HepG2 (cell line): ENCODE data around the gene RHBDF2. TPM values are rescaled to one million over a fixed set of nuclear protein-coding genes. Genes with fewer than 3 reads are reported as not detected.

Source experiments
- HDAC6 ChIP-seq: fragments of 200-600 bp; sonication (generic); IDR thresholded peaks from 2 replicates; pipeline ENCODE4 v1.7.0; 2017; ENCODE audit warnings: mild to moderate bottlenecking, antibody characterized with exemption, low read length, low read depth
- HNRNPH1 ChIP-seq: fragments of 200-400 bp; formaldehyde crosslinking; optimal IDR thresholded peaks from 2 replicates; pipeline ENCODE3; 2017; ENCODE audit warnings: mild to moderate bottlenecking, low read depth, low read length
- PHF5A ChIP-seq: IDR thresholded peaks from one replicate; pipeline ENCODE4 v1.6.1; 2018; ENCODE audit warnings: low read depth, missing genetic modification reagents; ENCODE audit not compliant: unreplicated experiment
- POGZ ChIP-seq: sonication (generic); formaldehyde crosslinking; IDR thresholded peaks from 2 replicates; pipeline ENCODE4 v1.4.0; 2020; ENCODE audit warnings: mild to moderate bottlenecking, missing genetic modification reagents
- SOX13 ChIP-seq, 3 experiments: fragments of 450-650 bp in 1 of 3; sonication (generic) in 1 of 3; formaldehyde crosslinking in 1 of 3; IDR thresholded peaks in 2 of 3; conservative IDR thresholded peaks in 1 of 3; 2 replicates each; pipeline versions ENCODE4 v1.5.0 to v1.6.1; 2016 to 2020; ENCODE audit warnings: antibody characterized with exemption in 1 of 3, mild to moderate bottlenecking in 1 of 3, missing compliant biosample characterization in 1 of 3, missing genetic modification reagents in 1 of 3, moderate library complexity in 1 of 3
- ZNF337 ChIP-seq: sonication (generic); formaldehyde crosslinking; IDR thresholded peaks from 2 replicates; pipeline ENCODE4 v1.5.1; 2020; ENCODE audit warnings: missing genetic modification reagents, low read depth, mild to moderate bottlenecking, borderline replicate concordance
- ZNF383 ChIP-seq: sonication (generic); formaldehyde crosslinking; IDR thresholded peaks from 2 replicates; pipeline ENCODE4 v1.4.0; 2020; ENCODE audit warnings: missing genetic modification reagents, mild to moderate bottlenecking, borderline replicate concordance
- polyA plus RNA-seq, 8 experiments: library from polyadenylated mRNA; depleted of rRNA in 3 of 8; stranded (reverse) in 7 of 8; unstranded in 1 of 8; fragments of >200 nt; fragmentation: Illumina TruSeq in 4 of 8; extraction: Trizol in 4 of 8; gene quantifications; 2 replicates each; pipeline versions ENCODE4 v1.2.1 to v1.2.3, GENCODE V29; 2011 to 2016; ENCODE audit warnings: low read depth in 4 of 8, missing spikeins in 1 of 8, mixed read lengths in 1 of 8; ENCODE audit not compliant: insufficient read depth in 1 of 8
- total RNA-seq, 5 experiments: library from RNA; depleted of rRNA; stranded (reverse); fragments of >200 nt; fragmentation: Illumina TruSeq; extraction: Trizol; gene quantifications; 2 replicates each; pipeline ENCODE4 v1.2.3, GENCODE V29; 2016; ENCODE audit warnings: low read depth in 1 of 5
- TF ChIP-seq, protein P1 (sequence below): sonication (generic); formaldehyde crosslinking; IDR thresholded peaks from 2 replicates; pipeline ENCODE4 v1.4.0; 2020; ENCODE audit warnings: mild to moderate bottlenecking, missing genetic modification reagents
- TF ChIP-seq, protein P2 (sequence below), 2 experiments: fragments of 450-650 bp in 1 of 2; sonication (generic) in 1 of 2; formaldehyde crosslinking in 1 of 2; IDR thresholded peaks; 2 replicates each; pipeline versions ENCODE4 v1.6.1 to v1.8.0; 2016 to 2022; ENCODE audit warnings: antibody characterized with exemption in 1 of 2, mild to moderate bottlenecking in 1 of 2, missing genetic modification reagents in 1 of 2
- TF ChIP-seq, protein P3 (sequence below): sonication (generic); formaldehyde crosslinking; IDR thresholded peaks from 2 replicates; pipeline ENCODE4 v1.4.0; 2020; ENCODE audit warnings: mild to moderate bottlenecking, missing genetic modification reagents
- TF ChIP-seq, protein P4 (sequence below): sonication (generic); formaldehyde crosslinking; IDR thresholded peaks from 2 replicates; pipeline ENCODE4 v1.4.0; 2020; ENCODE audit warnings: mild to moderate bottlenecking, missing genetic modification reagents, borderline replicate concordance

Gene RHBDF2
- total and polyA plus RNA-seq, 2 of the 13 experiments (the other 11 are each of a cell fraction or from before 2014, with no cell fraction given), result 7.8 to 24.2 TPM

DNA sequence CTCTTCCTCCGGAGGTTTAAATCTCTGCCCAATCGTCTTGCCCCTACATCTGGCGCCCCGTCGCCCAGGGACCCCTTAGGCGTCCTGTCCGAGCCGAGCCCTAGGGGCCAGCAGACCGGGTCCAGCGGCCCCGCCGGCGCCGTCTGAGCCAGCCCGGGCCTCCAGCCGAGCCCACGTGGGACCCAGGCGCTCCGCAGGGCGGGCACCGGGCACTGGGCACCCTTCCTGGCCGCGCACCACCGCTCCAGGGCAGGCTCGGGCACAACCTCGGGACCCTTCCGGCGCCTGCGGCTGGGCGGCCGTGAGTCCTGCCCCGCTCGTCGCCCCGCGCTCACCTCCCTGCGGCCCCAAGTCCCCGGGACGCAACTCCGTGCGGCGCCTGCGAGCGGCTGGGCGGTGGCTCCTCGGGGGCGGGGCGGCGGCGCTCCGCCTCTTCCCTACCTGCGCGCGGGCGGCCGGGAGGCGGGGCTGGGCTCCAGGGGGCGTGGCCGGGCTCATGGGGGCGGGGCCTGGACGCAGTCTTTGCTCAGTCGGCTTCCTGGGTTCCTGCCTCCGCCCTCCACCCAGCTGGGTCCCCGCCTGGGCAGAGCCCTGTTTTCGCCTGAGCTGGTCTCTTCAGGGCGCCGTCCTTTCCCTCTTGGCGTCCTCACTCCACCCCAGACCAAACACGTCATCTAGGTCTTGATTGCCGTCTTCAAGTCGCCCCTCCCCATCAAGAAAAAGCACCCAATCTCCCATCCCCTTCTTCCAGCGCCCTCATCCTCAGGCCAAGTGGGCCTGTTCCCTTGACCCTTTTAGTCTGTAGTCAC, at the start of gene RHBDF2 (continued):
- TF ChIP-seq, protein P1, sequence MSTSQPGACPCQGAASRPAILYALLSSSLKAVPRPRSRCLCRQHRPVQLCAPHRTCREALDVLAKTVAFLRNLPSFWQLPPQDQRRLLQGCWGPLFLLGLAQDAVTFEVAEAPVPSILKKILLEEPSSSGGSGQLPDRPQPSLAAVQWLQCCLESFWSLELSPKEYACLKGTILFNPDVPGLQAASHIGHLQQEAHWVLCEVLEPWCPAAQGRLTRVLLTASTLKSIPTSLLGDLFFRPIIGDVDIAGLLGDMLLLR (CRISPR knock-in tag), result no peak; the same call in 1 of the 2 replicates
- TF ChIP-seq ZNF337 (CRISPR knock-in tag) (no peak), POGZ (CRISPR knock-in tag) (no peak), PHF5A (CRISPR knock-in tag) (peak; percentile 47), HDAC6 (no peak), HNRNPH1 (no peak), ZNF383 (CRISPR knock-in tag) (no peak), SOX13 (IDR thresholded peaks at IDR 0.05) (no peak), SOX13 (CRISPR knock-in tag; conservative IDR thresholded peaks at IDR 0.05 in 1 of 2, IDR thresholded peaks at IDR 0.05 in 1 of 2) (no peak)
- TF ChIP-seq, protein P2, sequence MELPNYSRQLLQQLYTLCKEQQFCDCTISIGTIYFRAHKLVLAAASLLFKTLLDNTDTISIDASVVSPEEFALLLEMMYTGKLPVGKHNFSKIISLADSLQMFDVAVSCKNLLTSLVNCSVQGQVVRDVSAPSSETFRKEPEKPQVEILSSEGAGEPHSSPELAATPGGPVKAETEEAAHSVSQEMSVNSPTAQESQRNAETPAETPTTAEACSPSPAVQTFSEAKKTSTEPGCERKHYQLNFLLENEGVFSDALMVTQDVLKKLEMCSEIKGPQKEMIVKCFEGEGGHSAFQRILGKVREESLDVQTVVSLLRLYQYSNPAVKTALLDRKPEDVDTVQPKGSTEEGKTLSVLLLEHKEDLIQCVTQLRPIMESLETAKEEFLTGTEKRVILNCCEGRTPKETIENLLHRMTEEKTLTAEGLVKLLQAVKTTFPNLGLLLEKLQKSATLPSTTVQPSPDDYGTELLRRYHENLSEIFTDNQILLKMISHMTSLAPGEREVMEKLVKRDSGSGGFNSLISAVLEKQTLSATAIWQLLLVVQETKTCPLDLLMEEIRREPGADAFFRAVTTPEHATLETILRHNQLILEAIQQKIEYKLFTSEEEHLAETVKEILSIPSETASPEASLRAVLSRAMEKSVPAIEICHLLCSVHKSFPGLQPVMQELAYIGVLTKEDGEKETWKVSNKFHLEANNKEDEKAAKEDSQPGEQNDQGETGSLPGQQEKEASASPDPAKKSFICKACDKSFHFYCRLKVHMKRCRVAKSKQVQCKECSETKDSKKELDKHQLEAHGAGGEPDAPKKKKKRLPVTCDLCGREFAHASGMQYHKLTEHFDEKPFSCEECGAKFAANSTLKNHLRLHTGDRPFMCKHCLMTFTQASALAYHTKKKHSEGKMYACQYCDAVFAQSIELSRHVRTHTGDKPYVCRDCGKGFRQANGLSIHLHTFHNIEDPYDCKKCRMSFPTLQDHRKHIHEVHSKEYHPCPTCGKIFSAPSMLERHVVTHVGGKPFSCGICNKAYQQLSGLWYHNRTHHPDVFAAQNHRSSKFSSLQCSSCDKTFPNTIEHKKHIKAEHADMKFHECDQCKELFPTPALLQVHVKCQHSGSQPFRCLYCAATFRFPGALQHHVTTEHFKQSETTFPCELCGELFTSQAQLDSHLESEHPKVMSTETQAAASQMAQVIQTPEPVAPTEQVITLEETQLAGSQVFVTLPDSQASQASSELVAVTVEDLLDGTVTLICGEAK (IDR thresholded peaks at IDR 0.05), result no peak
- TF ChIP-seq, protein P2 (CRISPR knock-in tag; IDR thresholded peaks at IDR 0.05), result peak; percentile 80
- TF ChIP-seq, protein P3, sequence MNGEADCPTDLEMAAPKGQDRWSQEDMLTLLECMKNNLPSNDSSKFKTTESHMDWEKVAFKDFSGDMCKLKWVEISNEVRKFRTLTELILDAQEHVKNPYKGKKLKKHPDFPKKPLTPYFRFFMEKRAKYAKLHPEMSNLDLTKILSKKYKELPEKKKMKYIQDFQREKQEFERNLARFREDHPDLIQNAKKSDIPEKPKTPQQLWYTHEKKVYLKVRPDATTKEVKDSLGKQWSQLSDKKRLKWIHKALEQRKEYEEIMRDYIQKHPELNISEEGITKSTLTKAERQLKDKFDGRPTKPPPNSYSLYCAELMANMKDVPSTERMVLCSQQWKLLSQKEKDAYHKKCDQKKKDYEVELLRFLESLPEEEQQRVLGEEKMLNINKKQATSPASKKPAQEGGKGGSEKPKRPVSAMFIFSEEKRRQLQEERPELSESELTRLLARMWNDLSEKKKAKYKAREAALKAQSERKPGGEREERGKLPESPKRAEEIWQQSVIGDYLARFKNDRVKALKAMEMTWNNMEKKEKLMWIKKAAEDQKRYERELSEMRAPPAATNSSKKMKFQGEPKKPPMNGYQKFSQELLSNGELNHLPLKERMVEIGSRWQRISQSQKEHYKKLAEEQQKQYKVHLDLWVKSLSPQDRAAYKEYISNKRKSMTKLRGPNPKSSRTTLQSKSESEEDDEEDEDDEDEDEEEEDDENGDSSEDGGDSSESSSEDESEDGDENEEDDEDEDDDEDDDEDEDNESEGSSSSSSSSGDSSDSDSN (CRISPR knock-in tag), result no peak; the same call in 1 of the 2 replicates
- TF ChIP-seq, protein P4, sequence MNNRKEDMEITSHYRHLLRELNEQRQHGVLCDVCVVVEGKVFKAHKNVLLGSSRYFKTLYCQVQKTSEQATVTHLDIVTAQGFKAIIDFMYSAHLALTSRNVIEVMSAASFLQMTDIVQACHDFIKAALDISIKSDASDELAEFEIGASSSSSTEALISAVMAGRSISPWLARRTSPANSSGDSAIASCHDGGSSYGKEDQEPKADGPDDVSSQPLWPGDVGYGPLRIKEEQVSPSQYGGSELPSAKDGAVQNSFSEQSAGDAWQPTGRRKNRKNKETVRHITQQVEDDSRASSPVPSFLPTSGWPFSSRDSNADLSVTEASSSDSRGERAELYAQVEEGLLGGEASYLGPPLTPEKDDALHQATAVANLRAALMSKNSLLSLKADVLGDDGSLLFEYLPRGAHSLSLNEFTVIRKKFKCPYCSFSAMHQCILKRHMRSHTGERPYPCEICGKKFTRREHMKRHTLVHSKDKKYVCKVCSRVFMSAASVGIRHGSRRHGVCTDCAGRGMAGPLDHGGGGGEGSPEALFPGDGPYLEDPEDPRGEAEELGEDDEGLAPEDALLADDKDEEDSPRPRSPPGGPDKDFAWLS (CRISPR knock-in tag), result no peak
